D341Med (cell line): ENCODE data around the gene RPS16.

ENCODE experiments used
- DNase-seq: peaks from one replicate; pipeline ENCODE4 v3.0.0; 2012; ENCODE audit warnings: low spot score

RPS16 gene

GRCh38 chr19:39407660-39408391 lies 27.9 kb downstream of the RPS16 start:
- DNase-seq = no peak

GRCh38 chr19:39407410-39407659 lies 28.4 kb downstream of the RPS16 start:
- no peak for DNase-seq

- peak; percentile 70 for DNase-seq
Measured at GRCh38 chr19:39406656-39407409, 28.9 kb downstream of the RPS16 start, which contains the start of gene ZFP36. Gene ZFP36 (plus strand): TSS chr19:39406847. CDS start chr19:39406905, 58 bp downstream.

GRCh38 chr19:39405958-39406655 lies 29.6 kb downstream of the RPS16 start:
- DNase-seq = no peak

GRCh38 chr19:39405261-39405957 lies 30.3 kb downstream of the RPS16 start:
- DNase-seq = no peak

- peak; percentile 92 for DNase-seq
Measured at GRCh38 chr19:39403331-39404312, 32.1 kb downstream of the RPS16 start.

GRCh38 chr19:39402346-39403300 lies 33.1 kb downstream of the RPS16 start:
- DNase-seq = peak; percentile 58

GRCh38 chr19:39401549-39402345 lies 34.0 kb downstream of the RPS16 start:
- DNase-seq = no peak

- no peak for DNase-seq
Measured at GRCh38 chr19:39401070-39401548, 34.6 kb downstream of the RPS16 start.

- no peak for DNase-seq
Measured at GRCh38 chr19:39400061-39400460, 35.7 kb downstream of the RPS16 start.

GRCh38 chr19:39399668-39400050 lies 36.1 kb downstream of the RPS16 start:
- DNase-seq = no peak

GRCh38 chr19:39398297-39398864 lies 37.4 kb downstream of the RPS16 start:
- no peak for DNase-seq

GRCh38 chr19:39397360-39398296 lies 38.1 kb downstream of the RPS16 start:
- peak; percentile 92 for DNase-seq

GRCh38 chr19:39390751-39391437 lies 44.9 kb downstream of the RPS16 start, which contains the start of the genes MED29 and PAF1:
Gene MED29 (plus strand): TSS chr19:39391378. CDS start chr19:39391423, 45 bp downstream.
Gene PAF1 (minus strand): TSS chr19:39391106. CDS start chr19:39390864, 242 bp downstream.
- peak; percentile 95 for DNase-seq

GRCh38 chr19:39390451-39390750 lies 45.3 kb downstream of the RPS16 start:
- DNase-seq = no peak

- DNase-seq = no peak
Measured at GRCh38 chr19:39389631-39390414, 45.9 kb downstream of the RPS16 start.
